NCI-H128 (cell line): ENCODE measurements around the gene APOBR.
"Not testable (repeated sequence)": the region's sequence is repeated elsewhere in the genome, so short reads cannot be mapped to it uniquely, and the experiment has no call there.

Experiments
- DNase-seq: peaks from one replicate; lab custom pipeline; 2025; ENCODE audit not compliant: unreplicated experiment; lab: John Stamatoyannopoulos, UW

Gene APOBR

DNA sequence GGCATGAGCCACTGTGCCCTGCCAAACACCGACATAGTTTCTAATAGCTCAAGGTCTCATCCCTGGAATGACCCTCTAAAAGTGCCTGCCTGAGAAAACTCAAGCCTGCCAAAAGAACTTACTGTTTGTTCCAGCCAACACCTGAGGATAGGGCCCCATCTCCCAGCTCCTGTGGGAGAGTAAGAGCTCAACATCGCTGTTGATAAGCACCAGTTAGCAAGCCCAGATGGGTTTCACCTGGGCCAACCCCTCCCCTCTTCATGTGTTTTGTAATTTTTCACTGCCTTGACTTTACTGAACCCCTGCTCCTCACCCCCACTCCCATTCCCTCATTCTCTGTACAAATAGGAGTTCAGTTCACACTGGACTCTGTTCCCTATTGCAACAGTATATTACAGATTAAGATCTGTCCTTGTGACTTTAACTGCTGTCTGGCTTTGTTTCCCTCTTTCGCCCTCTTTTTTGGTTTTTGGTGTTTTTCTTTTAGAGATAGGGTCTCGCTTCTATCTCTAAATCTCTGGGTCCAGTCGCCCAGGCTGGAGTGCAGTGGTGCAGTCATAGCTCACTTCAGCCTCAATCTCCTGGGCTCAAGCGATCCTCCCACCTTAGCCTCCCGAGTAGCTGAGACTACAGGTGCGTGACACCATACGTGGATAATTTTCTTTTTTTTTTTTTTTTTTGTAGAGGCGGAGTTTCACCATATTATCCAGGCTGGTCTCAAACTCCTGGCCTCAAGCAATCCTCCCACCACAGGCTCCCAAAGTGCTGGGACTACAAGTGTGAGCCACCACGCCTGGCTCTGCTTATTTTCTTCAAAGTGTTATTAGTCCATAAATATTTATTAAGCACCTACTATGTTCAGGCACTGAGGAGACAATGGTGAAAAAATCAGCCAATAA lies 32.0 kb downstream of the APOBR start:
- no peak for DNase-seq

DNA sequence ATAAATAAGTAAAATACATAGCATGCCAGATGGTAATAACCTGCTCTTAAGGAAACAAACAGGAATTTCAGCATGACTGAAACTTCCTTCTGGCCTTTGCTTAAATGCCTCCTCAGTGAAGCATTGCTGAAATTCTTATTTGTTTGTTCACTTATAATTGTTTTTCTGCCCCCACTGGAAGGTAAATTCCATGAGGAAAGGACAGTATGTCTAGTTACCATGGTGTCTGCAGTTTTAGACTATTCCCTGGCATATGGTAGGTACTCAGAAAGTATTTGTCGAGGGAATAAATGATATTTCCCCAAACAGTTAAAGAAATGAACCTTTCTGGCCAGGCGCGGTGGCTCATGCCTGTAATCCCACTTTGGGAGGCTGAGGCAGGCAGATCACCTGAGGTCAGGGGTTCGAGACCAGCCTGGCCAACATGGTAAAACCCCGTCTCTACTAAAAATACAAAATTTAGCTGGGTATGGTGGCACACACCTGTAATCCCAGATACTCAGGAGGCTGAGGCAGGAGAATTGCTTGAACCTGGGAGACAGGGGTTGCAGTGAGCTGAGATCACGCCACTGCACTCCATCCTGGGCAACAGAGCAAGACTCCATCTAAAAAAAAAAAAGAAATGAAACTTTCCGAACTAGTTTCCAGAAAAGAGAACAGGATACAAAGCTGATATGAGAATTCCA lies 32.8 kb downstream of the APOBR start:
- DNase-seq: not testable (repeated sequence)

DNA sequence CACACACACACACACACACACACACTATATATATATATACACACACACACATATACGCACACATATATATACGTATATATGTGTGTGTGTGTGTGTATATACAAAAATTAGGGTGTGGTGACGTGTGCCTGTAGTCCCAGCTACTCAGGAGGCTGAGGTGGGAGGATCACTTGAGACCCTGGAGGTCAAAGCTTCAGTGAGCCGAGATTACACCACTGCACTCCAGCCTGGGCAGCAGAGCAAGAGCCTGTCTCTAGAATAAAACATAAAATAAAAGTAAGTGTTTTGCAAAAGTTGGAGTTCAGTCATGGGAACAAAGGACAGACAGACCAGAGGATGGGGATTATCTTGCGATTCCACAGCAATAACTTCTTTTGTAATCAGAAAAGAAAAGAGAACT lies 33.5 kb downstream of the APOBR start:
- no peak for DNase-seq

DNA sequence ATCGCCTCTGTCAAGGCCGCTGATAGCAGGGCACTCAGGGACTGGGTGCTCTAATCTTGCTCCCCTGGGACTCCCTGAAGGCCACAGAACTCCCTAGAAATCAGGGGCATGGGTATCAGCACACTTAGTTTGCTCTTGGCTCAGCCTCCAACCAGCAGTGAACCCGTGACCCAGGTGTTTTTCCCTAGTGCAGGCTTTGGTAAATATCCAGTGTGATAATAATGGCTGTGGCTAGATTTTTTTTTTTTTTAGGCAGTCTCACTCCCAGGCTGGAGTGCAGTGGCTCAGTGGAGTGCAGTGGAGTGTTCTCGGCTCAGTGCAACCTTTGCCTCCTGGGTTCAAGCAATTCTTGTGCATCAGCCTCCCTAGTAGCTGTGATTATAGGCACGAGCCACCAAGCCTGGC lies 34.0 kb downstream of the APOBR start:
- no peak for DNase-seq

DNA sequence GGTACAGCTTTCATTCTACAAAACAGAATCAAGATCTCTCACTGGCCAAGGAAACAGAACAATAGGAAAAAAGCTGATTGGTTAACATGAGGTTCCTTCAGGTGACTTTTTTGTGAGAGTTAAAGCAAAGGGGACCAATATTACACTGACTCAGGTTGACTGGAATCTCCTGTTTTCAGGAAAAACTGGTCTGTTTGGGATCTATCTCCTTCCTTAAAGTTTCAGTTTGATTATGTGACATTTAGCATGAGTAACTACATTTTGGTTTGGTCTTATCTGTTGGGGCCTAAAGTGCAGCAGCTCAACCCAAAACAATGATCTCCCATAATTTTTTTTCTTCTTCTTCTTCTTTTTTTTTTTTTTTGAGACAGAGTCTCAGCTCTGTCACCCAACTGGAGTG lies 34.7 kb downstream of the APOBR start:
- DNase-seq: no peak

DNA sequence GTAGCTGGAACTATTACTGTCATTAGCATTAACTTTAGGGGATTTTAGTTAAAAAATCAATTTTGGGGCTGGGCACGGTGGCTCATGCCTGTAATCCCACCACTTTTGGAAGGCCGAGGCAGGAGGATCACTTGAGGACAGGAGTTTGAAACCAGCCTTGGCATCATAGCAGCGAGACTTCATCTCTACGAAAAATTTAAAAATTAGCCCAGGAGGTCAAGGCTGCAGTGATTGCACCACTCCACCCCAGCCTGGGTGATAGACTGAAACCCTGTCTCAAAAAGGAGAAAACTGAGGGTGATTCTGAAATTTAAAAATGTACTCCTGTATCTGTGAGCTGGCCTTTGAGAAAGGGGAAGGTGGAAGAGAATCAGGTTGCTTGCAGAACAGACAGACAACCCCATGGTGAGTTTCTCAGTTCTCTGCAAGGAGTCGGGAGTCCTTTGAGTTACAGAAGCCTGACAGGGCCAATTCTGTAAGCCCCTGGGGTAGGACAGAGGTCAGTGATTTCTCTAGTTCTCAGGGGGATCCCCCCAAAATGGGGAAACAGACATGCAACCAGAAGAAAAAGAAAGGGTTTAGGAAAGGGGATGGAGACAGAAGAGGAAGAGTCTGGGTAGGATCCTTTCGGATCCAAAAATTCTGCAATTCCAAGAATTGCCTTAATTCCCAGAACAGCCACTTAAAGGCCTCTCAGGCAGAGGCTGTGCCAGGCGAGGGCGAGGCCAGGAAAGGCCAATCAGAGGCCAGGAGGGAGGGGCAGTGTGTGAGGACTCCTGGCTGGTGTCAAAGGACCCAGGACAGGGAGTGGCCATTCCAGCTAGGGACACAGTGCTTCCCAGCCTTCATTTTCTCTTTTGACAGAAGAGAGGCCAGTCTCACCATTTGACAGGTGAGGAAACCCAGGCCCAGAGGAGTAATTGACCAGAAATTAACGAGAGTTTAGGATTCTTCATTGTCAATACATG lies 37.6 kb downstream of the APOBR start:
- no peak for DNase-seq

DNA sequence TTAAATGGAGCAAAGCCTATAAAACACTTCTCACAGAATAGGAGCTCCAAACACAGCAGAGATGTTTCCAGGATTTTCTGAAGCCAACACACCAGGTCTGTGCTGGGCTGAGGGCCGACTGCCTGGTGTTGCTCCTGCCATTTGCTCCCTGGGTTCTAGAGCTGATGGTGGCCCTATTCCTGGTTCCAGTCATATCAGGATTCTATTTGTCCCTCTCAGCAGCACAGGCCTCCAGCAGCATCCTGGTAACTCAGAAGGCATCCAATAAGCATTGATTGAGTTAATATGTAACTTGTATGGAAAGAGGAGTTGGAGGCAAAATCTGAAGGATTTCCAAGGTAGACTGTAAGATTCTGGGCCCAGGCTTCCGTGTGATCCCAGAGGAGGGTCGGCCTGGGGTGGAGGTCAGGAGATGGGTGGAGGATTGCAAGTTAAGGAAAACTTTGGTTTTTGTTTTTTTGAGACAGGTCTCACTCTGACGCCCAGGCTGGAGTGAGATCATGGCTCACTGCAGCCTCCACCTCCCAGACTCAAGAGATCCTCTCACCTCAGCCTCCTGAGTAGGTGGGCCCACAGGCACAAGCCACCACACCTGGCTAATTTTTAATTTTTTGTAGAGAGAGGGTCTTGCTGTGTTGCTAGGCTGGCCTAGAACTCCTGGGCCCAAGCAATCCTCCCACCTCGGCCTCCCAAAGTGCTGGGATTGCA lies 38.7 kb downstream of the APOBR start:
- DNase-seq: no peak

DNA sequence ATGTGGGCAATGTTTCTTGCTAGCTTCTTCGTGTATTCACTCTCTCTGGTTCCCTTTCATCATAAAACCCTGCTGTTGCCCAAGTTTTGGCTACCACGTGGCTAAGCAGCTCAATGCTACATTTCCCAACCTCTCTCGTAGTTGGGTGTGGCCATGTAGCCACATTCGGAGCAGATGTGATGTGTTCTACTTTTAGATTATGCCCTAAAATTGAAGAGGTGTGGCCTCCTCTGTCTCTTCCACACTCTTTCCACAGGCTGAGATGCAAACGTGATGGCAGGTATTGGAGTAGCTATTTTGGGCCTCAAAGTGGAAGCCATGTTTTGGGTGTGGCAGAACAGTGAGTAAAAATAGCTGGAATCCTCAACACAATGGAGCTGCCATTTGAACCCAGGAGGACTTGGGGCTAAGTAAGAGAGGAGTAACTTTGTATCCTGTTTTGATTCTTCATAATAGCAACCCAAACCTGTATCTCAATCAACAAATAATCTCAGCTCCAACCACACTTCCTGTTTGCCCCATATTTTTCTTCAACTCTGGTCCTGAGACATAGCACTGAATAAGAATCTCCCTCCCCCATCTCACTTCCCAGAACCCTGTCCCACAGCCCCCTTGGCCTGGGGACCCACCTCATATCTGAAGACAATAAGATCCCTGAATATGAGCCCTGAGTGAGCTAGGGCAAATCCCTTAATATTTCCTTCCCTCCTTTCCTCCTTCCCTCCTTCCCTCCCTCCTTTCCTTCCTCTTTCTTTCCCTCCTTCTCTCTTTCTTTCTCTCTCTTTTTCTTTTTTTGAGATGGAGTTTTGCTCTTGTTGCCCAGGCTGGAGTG lies 40.3 kb downstream of the APOBR start:
- no peak for DNase-seq

DNA sequence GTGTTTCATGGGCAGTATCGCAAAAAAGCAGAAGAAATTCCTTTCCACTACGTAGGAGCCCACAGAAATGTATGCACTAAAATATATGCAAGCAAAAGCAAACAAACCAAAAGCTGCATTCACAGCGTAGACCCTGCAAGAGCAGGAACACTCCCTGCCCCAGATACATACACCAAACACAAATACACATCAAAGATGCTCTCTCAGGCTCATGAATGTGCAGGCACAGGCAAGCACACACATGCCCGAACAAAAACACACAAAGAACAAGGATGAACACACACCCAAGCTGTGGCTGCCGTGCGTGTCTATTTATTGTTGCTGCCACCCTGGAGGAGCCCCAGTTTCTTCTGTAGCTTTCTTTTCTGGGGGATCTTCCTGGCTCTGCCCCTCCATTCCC lies 42.6 kb downstream of the APOBR start:
- no peak for DNase-seq

DNA sequence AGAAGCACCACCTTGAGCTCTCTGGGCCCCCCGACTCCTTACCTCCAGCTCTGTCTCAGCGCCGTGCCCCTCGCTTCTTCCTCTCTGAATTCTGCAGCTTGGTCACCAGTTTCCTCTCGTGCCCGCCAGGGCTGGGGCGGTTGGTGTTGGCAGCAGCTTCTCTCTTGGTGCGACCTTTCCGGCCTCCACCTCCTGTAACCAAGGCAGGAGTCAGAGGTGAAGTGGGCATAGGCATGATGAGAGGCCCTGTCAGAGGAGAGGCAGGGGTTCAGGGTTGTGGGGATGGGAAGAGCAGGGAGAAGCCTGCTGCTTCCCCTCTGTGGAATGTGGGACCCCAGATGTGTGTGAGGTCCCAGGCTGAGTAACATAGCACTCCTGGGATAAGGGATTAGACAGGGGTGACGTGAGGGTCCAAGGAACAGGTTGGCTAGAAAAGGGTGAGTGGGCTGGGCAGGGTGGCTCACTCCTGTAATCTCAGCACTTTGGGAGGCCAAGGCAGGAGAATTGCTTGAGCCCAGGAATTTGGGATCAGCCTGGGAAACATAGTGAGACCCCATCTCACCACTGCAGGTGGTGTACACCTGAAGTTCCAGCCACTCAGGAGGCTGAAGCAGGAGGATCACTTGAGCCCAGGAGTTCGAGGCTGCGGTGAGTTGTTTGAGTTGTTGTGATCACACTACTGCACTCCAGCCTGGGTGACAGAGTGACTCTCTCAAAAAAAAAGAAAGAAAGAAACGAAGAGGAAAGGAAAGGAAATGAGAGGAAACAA lies 43.7 kb downstream of the APOBR start:
- no peak for DNase-seq

DNA sequence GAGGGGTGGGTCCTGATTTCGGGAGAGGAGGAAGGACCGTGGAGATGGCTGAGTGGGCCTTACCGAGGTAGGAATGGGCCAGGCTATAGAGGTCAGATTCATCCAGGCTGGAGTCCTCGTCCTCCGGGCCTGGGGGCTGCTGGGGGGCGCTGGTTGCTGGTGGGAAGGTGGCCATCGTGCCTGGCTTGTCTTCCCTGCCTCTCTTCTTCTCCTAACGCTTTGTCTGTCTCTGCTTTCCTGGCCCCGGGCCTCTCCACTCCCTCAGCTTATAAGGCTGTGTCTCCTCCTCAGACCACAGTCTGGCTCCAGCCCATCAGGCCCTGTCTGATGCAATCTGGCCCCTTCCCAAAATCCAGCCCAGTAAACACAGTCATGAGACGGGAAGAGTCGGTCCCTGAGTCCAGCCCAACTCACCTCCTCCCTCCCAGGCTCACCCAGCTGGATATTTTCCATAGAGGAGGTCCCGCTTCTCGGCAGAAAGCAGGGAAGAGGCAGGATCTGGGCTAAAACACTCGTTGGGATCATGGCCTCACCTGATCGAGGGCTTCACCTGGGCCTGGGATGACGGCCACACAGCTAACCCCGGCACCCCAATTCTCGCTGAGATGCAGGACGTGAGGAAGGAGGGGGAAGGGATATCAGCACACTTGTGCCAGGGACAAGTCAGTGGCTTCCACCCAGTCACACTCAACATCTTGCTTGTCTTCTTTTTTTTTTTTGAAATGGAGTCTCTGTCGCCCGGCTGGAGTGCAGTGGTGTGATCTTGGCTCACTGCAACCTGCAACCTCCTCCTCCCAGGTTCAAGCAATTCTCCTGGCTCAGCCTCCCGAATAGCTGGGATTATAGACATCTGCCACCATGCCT lies 44.5 kb downstream of the APOBR start, which contains the start of gene NUPR1:
NUPR1 (minus strand) TSS at position 242 of the 864 bp plus-strand sequence; CDS start at position 175, 67 bp downstream.
- DNase-seq: no peak

DNA sequence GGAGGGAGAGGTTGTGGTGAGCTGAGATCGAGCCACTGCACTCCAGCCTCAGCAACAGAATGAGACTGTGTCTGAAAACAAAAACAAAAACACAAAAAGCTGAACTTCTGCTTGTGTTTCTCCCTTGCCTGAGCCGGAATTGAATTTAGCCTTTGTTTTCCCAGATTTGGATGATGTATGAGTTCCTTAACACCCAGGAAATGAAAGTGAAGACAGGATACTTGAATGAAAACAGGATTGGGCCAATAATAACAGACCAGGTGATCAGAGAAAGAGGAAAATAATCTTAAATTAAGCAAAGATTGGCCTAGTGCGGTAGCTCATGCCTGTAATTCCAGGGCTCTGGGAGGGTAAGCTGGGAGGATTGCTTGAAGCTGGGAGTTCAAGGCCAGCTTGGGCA lies 45.9 kb downstream of the APOBR start:
- no peak for DNase-seq

DNA sequence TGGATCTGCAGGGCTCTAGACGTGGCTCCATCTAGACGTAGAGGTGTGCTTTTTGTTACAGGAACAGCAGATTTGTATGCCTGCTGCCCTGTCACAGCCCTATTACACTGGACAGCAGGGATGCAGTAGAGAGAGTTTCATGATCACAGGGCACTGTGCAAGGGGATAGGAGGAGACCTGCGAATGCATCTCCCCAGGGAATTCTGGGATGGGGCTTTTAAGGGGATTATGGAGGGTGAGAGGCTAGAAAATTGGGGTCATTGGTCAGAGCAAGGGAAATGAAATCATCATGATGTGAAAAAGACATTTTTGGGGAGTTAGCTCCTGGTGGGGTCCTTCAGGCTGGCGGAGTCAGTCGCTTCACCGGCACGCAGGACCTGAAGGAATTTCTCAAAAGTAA lies 48.2 kb downstream of the APOBR start:
- no peak for DNase-seq

DNA sequence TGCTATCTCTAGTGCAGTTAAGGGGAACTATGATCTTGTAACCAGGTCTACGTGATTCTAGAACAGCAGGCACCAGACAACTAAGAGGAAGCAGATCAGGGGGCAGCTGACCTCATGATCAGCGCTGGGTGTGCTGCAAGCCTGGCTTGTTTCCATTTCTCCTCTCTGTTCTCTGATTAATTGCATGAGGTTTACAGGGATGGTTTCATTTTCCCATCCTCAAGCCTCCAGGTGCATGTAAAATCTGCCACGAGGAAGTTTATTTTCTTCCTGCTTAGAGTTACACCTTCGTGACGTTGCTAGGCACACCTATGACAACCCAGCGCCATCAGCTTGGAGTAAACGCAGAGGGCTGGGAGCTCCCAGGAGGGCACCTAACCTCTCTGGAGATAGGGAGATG lies 48.6 kb downstream of the APOBR start:
- DNase-seq: no peak

DNA sequence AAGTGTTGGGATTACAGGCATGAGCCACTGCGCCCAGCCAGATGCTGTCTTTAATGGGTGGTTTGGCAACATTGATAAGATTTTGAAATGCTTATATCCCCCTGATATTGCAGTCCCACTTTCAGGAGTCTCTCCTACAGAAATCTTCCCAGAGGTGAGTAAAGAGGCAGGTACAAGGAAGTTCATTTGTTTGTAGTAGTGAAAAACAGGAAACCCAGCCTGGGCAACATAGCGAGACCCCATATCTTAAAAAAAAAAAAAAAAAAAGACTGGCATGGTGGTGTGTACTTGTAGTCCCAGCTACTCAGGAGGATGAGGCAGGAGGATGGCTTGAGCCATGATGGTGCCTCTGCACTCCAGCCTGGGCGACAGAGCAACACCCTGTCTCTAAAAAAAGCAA lies 50.6 kb downstream of the APOBR start:
- DNase-seq: no peak

DNA sequence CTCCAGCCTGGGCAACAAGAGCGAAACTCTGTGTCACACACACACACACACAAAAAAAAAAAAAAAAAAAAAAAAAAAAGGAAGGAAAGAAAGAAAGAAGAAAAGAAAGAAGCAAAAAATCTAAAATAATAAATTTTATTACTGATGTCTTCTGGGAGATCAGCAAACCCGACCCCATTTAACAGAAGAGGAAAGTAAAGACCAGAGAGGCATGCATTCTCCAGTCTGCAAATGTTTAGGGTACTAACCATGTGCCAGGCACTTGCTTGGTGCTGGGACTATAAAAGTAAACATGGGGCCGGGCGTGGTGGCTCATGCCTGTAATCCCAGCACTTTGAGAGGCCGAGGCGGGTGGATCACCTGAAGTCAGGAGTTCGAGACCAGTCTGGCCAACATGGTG lies 51.5 kb downstream of the APOBR start:
- DNase-seq: not testable (repeated sequence)

DNA sequence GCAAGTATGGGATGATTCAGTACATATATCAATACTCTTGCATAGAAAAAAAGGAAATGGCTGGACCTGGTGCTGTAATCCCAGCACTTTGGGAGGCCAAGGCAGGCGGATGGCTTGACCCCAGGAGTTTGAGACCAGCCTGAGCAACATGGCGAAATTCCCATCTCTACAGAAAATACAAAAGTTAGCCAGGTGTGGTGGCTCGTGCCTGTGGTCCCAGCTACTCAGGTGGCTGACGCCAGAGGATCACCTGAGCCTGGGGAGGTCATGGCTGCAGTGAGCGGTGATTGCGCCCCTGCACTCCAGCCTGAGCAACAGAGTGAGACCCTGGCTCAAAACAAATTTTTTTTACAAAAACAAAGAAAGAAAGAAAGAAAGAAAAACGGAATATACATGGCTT lies 52.2 kb downstream of the APOBR start:
- DNase-seq: no peak

DNA sequence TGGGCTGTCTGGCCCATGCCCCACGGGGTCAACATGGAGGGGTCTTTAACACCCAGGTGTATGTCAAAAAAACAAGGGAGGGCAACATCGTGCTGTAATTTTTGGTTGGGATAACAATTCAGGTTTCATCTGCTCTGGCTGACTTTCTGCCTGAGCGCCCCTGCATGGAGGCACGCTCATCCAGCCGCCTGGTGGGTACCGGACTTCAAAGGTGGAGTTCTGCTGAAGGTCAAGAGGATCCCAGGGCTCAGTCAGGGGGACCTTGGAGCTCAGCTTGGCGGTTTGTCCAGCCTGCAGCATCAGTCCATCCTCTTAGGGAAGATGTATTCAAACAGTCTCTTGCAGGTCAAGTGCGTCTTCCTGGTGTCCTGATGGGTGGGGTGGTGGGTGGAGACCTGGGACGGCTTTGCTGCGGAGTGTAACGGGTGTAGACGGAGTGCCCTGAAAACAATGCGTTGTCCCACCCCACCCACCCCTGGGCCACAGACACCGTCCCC lies 53.9 kb downstream of the APOBR start:
- DNase-seq: no peak
